ENCODE results near the gene CRYGA. TPM values are rescaled to one million over a fixed set of nuclear protein-coding genes. Genes with fewer than 3 reads are reported as not detected.

CRYGA gene, protein sequence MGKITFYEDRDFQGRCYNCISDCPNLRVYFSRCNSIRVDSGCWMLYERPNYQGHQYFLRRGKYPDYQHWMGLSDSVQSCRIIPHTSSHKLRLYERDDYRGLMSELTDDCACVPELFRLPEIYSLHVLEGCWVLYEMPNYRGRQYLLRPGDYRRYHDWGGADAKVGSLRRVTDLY
- not detected in 2 replicates for total RNA-seq

DNA sequence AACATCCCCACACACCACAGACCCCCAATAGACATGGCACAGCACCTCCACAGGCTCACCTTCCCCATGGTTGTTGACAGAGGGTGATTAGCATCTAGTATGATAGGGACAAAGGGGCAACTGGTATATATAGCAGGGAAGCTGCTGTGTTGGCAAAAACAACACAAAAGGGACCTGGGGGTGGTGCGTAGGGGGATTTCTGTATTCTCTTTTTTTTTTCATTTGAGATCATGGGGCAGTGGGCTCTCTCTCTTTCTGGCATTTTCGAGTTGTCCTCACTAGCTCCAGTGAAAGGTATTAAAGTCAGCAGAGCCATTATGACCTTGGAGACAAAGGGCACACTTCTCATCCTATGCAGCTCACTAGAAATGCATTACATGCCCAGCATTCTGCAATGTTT lies at the start of gene CRYGA:
Gene CRYGA (minus strand): TSS at position 101 of the 400 bp plus-strand sequence. CDS start 33 bp downstream, at position 68.

DNA sequence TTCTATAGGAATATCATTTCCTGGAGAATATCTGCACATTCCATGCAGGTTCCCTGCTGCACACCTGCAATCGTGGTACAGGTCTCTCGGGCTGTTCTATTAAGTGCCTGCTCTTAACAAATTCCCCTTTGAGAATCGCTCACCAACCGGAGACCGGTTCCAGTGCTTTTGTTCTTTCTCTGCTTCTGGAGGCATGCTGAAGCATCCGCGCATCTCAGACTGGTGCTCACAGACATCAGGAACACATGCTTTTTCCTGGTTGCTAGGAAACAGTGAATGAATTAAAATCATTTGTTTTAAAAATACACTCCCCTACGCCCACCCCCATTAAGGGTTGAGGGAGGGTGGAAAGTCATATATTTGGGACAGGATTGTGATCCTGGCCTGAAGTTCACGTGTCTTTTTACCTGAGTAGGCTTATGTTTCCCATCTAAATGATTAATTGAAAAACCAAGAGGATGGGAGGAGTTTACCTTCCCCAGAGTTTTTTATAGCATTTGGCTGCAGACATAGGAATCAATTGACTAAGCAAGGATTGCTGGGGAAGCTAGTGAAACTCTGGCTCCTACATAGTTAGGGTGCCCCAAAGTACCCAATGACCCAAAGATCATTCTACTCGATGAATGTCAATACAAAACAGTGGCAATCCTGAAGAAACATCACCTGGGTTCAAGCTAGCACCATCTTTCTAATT lies 26.6 kb upstream of the CRYGA start, which contains the start of gene C2orf80:
Gene C2orf80 (minus strand): TSS at position 221 of the 694 bp plus-strand sequence. CDS start 3,044 bp downstream, outside the sequence.

GRCh38 chr2:208146006-208146405 lies 17.4 kb downstream of the CRYGA start, which contains the start of gene CRYGB:
Gene CRYGB (minus strand): TSS chr2:208146158. CDS start chr2:208146120, 38 bp downstream.

DNA sequence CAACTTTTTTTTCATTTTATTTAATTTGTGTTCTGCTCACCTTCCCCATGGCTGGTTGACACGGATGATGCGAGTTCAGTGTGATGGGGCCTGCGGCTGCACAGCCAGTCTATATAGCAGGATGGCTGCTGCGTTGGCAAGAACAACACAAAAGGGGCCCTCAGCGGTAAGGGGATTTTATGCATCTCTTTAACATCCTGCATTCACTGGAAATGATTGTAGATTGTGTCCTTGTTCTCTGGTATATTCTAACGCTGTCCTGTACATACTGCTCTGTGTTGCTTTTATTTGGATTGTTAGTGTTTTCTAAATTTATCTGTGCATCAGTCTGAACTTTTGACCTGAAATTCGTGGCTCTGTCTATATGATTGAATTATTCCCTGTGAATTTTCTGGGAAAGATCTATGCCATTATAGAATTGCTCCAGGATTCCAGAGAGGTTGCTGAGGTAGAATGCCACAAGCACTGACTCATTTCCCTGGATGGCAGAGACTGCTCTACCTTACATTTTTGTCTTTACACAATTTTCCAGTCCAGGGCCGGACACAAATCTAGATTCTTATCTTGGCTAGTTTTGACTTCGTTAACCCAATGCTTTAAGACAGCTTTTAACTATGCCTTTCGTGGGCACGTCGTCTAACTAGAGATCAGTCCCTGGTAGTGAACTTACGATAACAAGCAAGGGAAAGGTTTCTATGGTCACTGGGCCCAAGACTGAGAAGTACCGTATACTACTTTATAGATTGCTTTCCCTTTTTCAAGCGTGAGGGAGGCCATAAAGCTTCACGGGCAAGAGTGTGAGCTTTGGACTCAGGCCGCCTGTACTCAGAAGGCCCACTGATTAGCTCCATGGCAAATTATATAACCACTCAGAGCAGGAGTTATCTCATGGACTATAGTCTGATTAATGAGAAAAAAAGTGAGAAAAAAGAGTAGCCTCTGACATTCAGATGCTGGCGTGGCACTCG lies 33.4 kb downstream of the CRYGA start, which contains the start of gene CRYGC:
Gene CRYGC (minus strand): TSS at position 85 of the 968 bp plus-strand sequence. CDS start 36 bp downstream, at position 49.

GRCh38 chr2:208124013-208124715 lies 39.2 kb downstream of the CRYGA start, which contains the start of gene CRYGD:
Gene CRYGD (minus strand): TSS chr2:208124524. CDS start chr2:208124473, 51 bp downstream.

Other genes starting within 250 kb of the CRYGA start
- 13.5 and 18.1 TPM in 2 replicates for gene PLEKHM3, start 138.1 kb downstream of the CRYGA start, total RNA-seq
- not detected in 2 replicates for gene CRYGD, start 39.1 kb downstream of the CRYGA start, total RNA-seq
- gene CRYGC, start 33.8 kb downstream of the CRYGA start, total RNA-seq, result not detected in 2 replicates
- gene CRYGB, start 17.4 kb downstream of the CRYGA start, total RNA-seq, result not detected in 2 replicates
- not detected in 2 replicates for gene C2orf80, start 26.4 kb upstream of the CRYGA start, total RNA-seq
- gene IDH1, start 91.5 kb upstream of the CRYGA start, total RNA-seq, result 133 and 139 TPM in 2 replicates
- 34.7 and 35.1 TPM in 2 replicates for gene PIKFYVE, start 102.7 kb upstream of the CRYGA start, total RNA-seq
- gene PTH2R, start 243.2 kb upstream of the CRYGA start, total RNA-seq, result 0.07 and 0.17 TPM in 2 replicates

Data from smooth muscle cell of the pulmonary artery (primary cell).